Left ventricle myocardium inferior (tissue), 1 donor: ENCODE measurements around the gene MYH3. TPM values are rescaled to one million over a fixed set of nuclear protein-coding genes. Genes with fewer than 3 reads are reported as not detected.

Source experiments
- DNase-seq: peaks from one replicate; pipeline ENCODE4 v3.0.0-alpha.2; 2020
- H3K27ac ChIP-seq: fragments of 200-600 bp; replicated peaks from 2 replicates; pipeline ENCODE4 v1.8.0; 2021
- H3K27me3 ChIP-seq: fragments of 200-600 bp; 2 replicates; pipeline ENCODE4 v1.8.0; 2021; ENCODE audit warnings: low read depth
- H3K36me3 ChIP-seq: fragments of 200-600 bp; 2 replicates; pipeline ENCODE4 v1.8.0; 2021
- H3K4me1 ChIP-seq: fragments of 200-600 bp; 2 replicates; pipeline ENCODE4 v1.8.0; 2021
- H3K4me3 ChIP-seq: fragments of 200-600 bp; 2 replicates; pipeline ENCODE4 v1.8.0; 2021; ENCODE audit warnings: mild to moderate bottlenecking, moderate library complexity
- H3K9me3 ChIP-seq: fragments of 200-600 bp; replicated peaks from 2 replicates; pipeline ENCODE4 v1.8.0; 2021
- CTCF ChIP-seq: fragments of 200-600 bp; IDR thresholded peaks from 2 replicates; pipeline ENCODE4 v1.8.0; 2021; ENCODE audit warnings: antibody characterized with exemption, mild to moderate bottlenecking, borderline replicate concordance
- intact Hi-C: fragments of 100-400 bp; cut with micrococcal nuclease; formaldehyde crosslinking; loops from one replicate; pipeline ENCODE4 v1.11.0; 2022
- total RNA-seq: library from RNA; stranded (reverse); fragmentation: NEBNext Ultra II Directional; extraction: Animal tissue kit (Norgen Biotek cat#: 25700); gene quantifications from one replicate; pipeline ENCODE4 v1.2.1, GENCODE V29; 2021
- donor health status: DM: no; HTN: yes; CAD: no; lungs with severe emphysema.

The MYH3 gene
- total RNA-seq, 1 donor from 2014 or later = 0.88 TPM

GRCh38 chr17:10600571-10600970 is 56.5 kb downstream of the MYH3 start:
- no peak for TF ChIP-seq CTCF
- intact Hi-C loops = no loop called here
- DNase-seq = no peak
- Histone ChIP-seq H3K4me1 (no peaks in the 10 kb centered on the region), H3K4me3 (no peak overlapping the region), H3K9me3 (no peaks in the 10 kb centered on the region), H3K27ac (no peak overlapping the region), H3K36me3 (no peaks in the 10 kb centered on the region), H3K27me3 (peaks cover 61% of the 10 kb centered on the region)

- Histone ChIP-seq H3K4me1 (no peaks in the 10 kb centered on the region), H3K27me3 (peaks cover 59% of the 10 kb centered on the region), H3K9me3 (peaks cover 12% of the 10 kb centered on the region), H3K4me3 (no peak overlapping the region), H3K27ac (no peak overlapping the region), H3K36me3 (no peaks in the 10 kb centered on the region)
- TF ChIP-seq CTCF = no peak
- intact Hi-C loops = no loop called here
- no peak for DNase-seq
Measured at GRCh38 chr17:10598621-10599020, 58.5 kb downstream of the MYH3 start.

DNA sequence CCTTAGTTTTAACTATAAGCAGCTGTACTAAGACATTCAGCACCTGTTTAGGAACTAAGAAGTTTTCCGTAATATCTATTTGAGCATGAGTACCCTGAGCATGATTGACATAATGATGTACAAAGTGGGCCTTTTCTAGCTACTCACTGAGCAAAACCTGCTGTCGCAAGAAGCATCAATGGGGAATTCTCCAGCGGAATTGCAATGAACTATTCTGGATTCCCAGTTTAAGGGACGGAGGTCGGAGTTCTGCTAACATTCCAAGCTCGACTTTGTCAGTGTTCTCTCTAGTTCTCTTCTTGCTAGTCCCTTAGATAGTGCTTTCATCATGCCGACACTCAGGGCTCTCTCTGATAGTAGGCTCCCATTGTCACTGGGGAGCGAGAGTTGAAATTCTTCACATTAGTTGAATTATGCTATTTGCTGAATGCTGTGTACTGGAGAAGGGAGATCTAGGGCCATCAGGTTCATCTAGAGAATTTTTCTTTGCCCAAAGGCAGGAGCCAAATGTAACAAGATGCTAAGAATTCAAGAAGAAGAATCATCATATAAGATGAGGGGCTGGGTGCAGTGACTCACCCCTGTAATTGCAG is 67.5 kb downstream of the MYH3 start:
- H3K4me1 ChIP-seq = no peaks in the 10 kb centered on the region
- no peak for TF ChIP-seq CTCF
- H3K36me3 ChIP-seq = no peaks in the 10 kb centered on the region
- intact Hi-C loops = no loop called here
- H3K4me3 ChIP-seq = no peak overlapping the region
- peaks cover 13% of the 10 kb centered on the region for H3K9me3 ChIP-seq
- DNase-seq = no peak
- peaks cover 40% of the 10 kb centered on the region for H3K27me3 ChIP-seq
- no peak overlapping the region for H3K27ac ChIP-seq

GRCh38 chr17:10585529-10585928 is 71.6 kb downstream of the MYH3 start:
- H3K36me3 ChIP-seq = no peaks in the 10 kb centered on the region
- peaks cover 14% of the 10 kb centered on the region for H3K27me3 ChIP-seq
- intact Hi-C loops = no loop called here
- no peak overlapping the region for H3K4me3 ChIP-seq
- no peak for DNase-seq
- no peak for TF ChIP-seq CTCF
- no peaks in the 10 kb centered on the region for H3K9me3 ChIP-seq
- no peak overlapping the region for H3K27ac ChIP-seq
- H3K4me1 ChIP-seq = no peaks in the 10 kb centered on the region

GRCh38 chr17:10583834-10584233 is 73.3 kb downstream of the MYH3 start:
- DNase-seq = no peak
- H3K4me1 ChIP-seq = no peaks in the 10 kb centered on the region
- no peak overlapping the region for H3K27ac ChIP-seq
- TF ChIP-seq CTCF = no peak
- no peaks in the 10 kb centered on the region for H3K36me3 ChIP-seq
- no peak overlapping the region for H3K4me3 ChIP-seq
- H3K27me3 ChIP-seq = peaks cover 5% of the 10 kb centered on the region
- H3K9me3 ChIP-seq = no peaks in the 10 kb centered on the region
- intact Hi-C loops = no loop called here
